ENCODE results near the gene CACUL1.

CACUL1 gene

DNA sequence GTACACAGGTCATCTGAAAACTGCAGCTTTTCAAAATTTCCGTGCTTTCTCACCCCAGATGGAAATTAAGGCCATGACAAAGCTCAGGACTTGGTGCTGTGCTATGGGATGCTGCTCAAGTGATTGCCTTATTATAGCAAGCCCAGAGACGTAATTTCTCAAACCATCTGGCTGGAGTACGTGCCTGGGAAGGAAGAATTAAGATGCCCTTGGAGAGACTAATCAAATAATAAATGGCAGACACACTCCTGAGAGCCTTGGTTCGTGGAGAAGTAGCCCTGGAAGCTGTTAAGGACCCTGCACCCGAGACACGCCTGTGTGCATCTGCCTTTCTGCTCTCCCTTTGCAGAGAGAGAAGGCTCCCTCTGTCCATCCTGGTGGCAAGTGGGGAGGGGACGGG, 121.0 kb downstream of the CACUL1 start:
- no peaks in the 10 kb centered on the region for H3K4me1 Mint-ChIP-seq (ENCODE audit: low read depth)
- H3K27ac Mint-ChIP-seq, result no peak overlapping the region
- no peaks in the 10 kb centered on the region for H3K36me3 Mint-ChIP-seq (ENCODE audit: low read depth)
- no peak overlapping the region for H3K4me3 Mint-ChIP-seq
- H3K9me3 Mint-ChIP-seq, result no peaks in the 10 kb centered on the region
- peaks cover 19% of the 10 kb centered on the region for H3K27me3 Mint-ChIP-seq (ENCODE audit: low read depth)

DNA sequence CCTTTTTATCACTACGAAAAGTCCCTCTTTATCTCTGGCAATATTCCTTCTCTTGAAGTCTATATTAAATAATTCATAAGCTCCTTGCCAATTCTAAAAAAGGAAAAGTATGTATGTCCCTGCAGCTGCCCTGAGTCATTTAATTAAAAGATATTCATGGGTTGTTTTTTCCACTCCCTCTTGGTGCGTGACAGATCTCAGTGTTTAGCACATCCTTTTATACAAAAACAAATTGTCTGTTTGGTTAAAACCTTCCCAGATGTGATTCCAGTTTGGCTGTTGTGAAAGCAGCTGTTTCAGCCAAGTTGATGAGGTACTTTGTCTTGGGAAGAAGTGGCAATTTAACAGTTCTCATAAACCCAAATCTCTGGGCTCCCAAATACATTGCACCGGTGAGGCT, 125.6 kb downstream of the CACUL1 start:
- Mint-ChIP-seq H3K27me3 (ENCODE audit: low read depth) (peaks cover 19% of the 10 kb centered on the region), H3K9me3 (no peaks in the 10 kb centered on the region), H3K4me1 (ENCODE audit: low read depth) (no peaks in the 10 kb centered on the region), H3K27ac (no peak overlapping the region), H3K36me3 (ENCODE audit: low read depth) (no peaks in the 10 kb centered on the region), H3K4me3 (no peak overlapping the region)

- Mint-ChIP-seq H3K36me3 (ENCODE audit: low read depth) (no peaks in the 10 kb centered on the region), H3K27me3 (ENCODE audit: low read depth) (peaks cover 19% of the 10 kb centered on the region), H3K4me3 (no peak overlapping the region)
These were observed 126.4 kb downstream of the CACUL1 start for GRCh38 chr10:118628397-118628796.

DNA sequence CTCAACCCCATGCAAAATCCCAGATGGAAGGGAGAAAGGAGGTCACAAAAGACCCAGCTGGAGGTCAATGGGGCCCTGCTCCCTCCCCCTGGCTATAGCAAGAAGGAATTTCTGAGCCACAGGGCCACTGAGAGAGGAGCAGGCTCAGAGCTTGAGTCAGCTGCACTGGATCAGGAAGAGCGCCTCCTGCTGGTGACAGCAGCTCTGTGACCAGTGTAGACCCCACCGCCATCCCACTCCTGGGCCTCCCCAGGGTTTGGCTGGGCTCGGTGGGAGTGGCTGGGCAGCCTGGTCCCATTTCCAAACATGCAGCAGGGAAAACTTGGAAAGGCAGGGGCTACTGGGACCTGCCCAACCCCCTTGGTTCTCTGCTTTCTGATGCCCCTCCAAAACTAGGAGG, 127.8 kb downstream of the CACUL1 start:
- H3K27me3 Mint-ChIP-seq (ENCODE audit: low read depth), result peaks cover 16% of the 10 kb centered on the region
- H3K36me3 Mint-ChIP-seq (ENCODE audit: low read depth), result no peaks in the 10 kb centered on the region
- H3K9me3 Mint-ChIP-seq, result no peaks in the 10 kb centered on the region
- no peaks in the 10 kb centered on the region for H3K4me1 Mint-ChIP-seq (ENCODE audit: low read depth)
- no peak overlapping the region for H3K4me3 Mint-ChIP-seq
- no peak overlapping the region for H3K27ac Mint-ChIP-seq

More at GRCh38 chr10:118628397-118628796, 126.4 kb downstream of the CACUL1 start:
- no peaks in the 10 kb centered on the region for H3K9me3 Mint-ChIP-seq
- H3K4me1 Mint-ChIP-seq (ENCODE audit: low read depth), result no peaks in the 10 kb centered on the region
- no peak overlapping the region for H3K27ac Mint-ChIP-seq
